ENCODE measurements around the gene MYBBP1A. TPM values are rescaled to one million over a fixed set of nuclear protein-coding genes. Genes with fewer than 3 reads are reported as not detected.

Gene MYBBP1A
- total RNA-seq, 4 donors from 2014 or later, result 42.5 to 60.2 (median 48.9) TPM

DNA sequence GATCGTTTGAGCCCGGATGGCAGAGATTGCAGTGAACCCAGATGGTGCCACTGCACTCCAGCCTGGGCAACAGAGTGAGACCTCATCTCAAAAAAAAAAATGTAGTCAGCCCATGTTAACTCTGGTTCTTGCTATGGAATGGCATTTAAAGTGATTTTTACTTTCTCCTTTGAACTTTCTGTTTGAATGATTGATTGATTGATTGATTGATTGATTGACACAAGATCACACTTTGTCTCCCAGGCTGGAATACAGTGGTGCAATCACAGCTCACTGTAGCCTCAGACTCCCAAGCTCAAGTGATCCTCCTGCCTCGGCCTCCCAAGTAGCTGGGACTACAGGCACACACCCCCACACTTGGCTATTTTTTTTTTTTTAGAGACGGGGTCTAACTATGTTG is 46.1 kb upstream of the MYBBP1A start:
- ATAC-seq (no peak), DNase-seq (no peak)
- Histone ChIP-seq H3K9me3 (no peaks in the 10 kb centered on the region), H3K27ac (peak overlapping the region; percentile 86 to 100 (median 94)), H3K4me1 (peaks cover 87 to 88% of the 10 kb centered on the region in 2 donors), H3K4me3 (peak overlapping the region in 1 of 4 donors; percentile 12), H3K27me3 (no peaks in the 10 kb centered on the region), H3K36me3 (peaks cover 0 to 24% of the 10 kb centered on the region in 2 donors)
- intact Hi-C loops (cut with DNase I; ENCODE audit: low total_unique reads) (loop anchor here (2.0 kb wide), 1 partner anchor 15 kb away; no protein-coding TSS in a partner anchor), in situ Hi-C loops (cut with MboI; ENCODE audit: low sequenced_read_pairs in 4 of 4) (no loop called here)
- TF ChIP-seq, protein P1, sequence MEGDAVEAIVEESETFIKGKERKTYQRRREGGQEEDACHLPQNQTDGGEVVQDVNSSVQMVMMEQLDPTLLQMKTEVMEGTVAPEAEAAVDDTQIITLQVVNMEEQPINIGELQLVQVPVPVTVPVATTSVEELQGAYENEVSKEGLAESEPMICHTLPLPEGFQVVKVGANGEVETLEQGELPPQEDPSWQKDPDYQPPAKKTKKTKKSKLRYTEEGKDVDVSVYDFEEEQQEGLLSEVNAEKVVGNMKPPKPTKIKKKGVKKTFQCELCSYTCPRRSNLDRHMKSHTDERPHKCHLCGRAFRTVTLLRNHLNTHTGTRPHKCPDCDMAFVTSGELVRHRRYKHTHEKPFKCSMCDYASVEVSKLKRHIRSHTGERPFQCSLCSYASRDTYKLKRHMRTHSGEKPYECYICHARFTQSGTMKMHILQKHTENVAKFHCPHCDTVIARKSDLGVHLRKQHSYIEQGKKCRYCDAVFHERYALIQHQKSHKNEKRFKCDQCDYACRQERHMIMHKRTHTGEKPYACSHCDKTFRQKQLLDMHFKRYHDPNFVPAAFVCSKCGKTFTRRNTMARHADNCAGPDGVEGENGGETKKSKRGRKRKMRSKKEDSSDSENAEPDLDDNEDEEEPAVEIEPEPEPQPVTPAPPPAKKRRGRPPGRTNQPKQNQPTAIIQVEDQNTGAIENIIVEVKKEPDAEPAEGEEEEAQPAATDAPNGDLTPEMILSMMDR (IDR thresholded peaks at IDR 0.05 in 4 of 5, conservative IDR thresholded peaks at IDR 0.05 in 1 of 5), result no peak
- no peak for TF ChIP-seq POLR2A (IDR thresholded peaks at IDR 0.05)

DNA sequence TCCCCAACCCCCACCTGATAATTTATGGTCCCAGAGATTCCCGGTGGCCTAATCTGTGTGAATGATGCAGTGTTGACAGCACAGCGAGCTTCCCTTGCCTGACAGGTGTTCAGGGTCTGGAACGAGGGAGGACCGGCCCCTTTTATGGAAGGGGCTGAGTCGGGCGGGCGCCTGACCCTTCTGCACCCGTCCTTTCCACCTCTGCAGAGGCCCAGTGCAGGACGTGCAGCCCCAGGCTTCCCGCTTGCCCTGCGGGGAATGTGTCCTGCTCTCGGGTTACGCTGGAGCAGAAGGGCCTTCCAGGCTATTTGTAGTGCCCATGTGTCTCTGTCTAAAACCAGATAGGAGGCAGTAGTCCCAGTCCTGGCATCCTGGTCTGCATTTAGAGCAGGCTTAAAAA is 45.4 kb upstream of the MYBBP1A start:
- DNase-seq, result peak; percentile 89 to 98
- in situ Hi-C loops (cut with MboI; ENCODE audit: low sequenced_read_pairs in 4 of 4) (no loop called here), intact Hi-C loops (cut with DNase I; ENCODE audit: low total_unique reads) (loop anchor here (2.0 kb wide), 1 partner anchor 14 kb away; no protein-coding TSS in a partner anchor)
- H3K27me3 ChIP-seq, result no peaks in the 10 kb centered on the region
- peak; percentile 50 to 62 for ATAC-seq
- H3K27ac ChIP-seq, result peak overlapping the region; percentile 86 to 100 (median 94)
- peak; percentile 54 to 61 for TF ChIP-seq POLR2A (IDR thresholded peaks at IDR 0.05)
- TF ChIP-seq, protein P1 (IDR thresholded peaks at IDR 0.05 in 4 of 5, conservative IDR thresholded peaks at IDR 0.05 in 1 of 5), result peak in 2 of 5 experiments; percentile 25 to 33
- H3K36me3 ChIP-seq, result peaks cover 0 to 19% of the 10 kb centered on the region in 2 donors
- peak overlapping the region in 1 of 4 donors; percentile 23 for H3K4me3 ChIP-seq
- no peaks in the 10 kb centered on the region for H3K9me3 ChIP-seq
- peaks cover 81 to 88% of the 10 kb centered on the region in 2 donors for H3K4me1 ChIP-seq

DNA sequence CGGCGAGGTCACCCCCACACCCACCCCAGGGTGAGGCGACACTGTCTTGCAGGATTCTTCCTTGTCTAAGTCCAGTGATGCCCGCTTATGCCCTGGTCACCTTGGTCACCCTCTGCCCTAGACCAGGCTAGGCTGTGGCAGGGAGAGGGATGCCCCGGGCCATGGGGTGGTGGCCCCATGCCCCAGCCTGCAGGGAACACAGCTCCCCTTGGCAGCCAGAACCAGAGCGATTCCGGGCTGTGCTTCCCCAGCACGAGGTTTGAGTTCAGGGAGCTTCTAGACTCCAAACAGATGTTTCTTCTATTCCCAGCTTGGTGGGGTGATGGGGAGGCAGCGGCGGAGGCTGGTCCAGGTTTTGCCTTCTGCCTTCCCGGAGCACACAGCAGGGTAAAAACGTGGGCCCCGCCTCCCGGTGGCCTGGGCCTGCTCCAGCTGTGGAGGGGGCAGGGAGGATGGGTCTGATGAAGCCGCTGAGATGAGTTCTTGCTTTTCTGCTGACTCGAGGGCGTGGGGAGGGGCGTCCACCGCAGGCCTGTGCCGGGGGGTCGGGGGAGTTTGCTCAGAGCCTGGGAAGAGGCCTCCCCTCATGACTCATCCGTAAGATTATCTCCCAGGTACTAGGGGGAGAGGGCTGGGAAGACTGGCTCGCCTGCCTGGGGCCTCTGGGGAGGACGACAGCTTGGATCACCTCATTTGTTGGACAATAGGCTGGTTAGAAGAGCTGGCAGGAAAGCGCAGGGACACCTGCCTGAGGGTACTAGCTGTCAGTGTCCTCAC is 44.5 kb upstream of the MYBBP1A start:
- TF ChIP-seq, protein P1 (IDR thresholded peaks at IDR 0.05 in 4 of 5, conservative IDR thresholded peaks at IDR 0.05 in 1 of 5), result no peak
- TF ChIP-seq POLR2A (IDR thresholded peaks at IDR 0.05), result no peak
- Histone ChIP-seq H3K4me1 (peaks cover 81 to 82% of the 10 kb centered on the region in 2 donors), H3K4me3 (peak overlapping the region; percentile 18 to 45 (median 24)), H3K27me3 (no peaks in the 10 kb centered on the region), H3K27ac (peak overlapping the region; percentile 86 to 100 (median 94)), H3K9me3 (no peaks in the 10 kb centered on the region), H3K36me3 (peaks cover 0 to 24% of the 10 kb centered on the region in 2 donors)
- ATAC-seq (peak; percentile 40 to 41), DNase-seq (peak; percentile 80 to 97)
- in situ Hi-C loops (cut with MboI; ENCODE audit: low sequenced_read_pairs in 4 of 4), result no loop called here
- intact Hi-C loops (cut with DNase I; ENCODE audit: low total_unique reads), result loop anchor here (2.0 kb wide), 1 partner anchor 13 kb away; no protein-coding TSS in a partner anchor

DNA sequence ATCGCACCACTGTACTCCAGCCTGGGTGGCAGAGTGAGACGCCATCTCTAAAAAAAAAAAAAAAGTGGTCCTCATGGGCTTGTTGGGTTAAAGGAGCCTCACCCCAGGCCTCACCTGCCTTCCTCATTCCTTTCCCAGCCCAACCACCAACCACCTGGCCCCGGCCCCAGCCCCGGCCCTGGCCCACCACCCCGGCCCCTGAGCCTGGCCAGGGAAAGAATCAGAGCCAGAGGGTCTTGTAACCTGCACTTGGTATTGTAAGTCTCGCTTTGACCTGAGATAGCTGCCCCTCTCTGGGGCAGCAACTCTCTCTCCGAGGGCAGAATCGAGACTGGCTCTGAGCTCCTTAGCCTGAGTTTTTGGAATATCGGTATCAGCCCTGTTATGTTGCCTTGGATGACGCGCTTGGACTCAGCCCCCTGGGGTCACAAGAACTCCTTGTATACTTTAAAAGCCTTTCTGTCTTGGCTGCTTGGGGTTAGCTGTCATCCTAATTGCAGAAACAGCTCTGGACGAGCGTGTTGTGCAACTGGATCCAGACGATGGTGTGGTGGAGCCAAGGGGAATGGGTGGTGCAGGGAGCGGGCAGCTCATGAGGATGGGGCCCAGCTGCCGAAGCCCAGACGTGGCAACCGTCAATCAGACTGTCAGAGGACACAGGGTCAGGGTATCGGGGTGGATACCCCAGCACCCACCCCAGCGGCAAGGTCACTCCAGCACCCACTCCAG is 43.8 kb upstream of the MYBBP1A start:
- TF ChIP-seq, protein P1 (IDR thresholded peaks at IDR 0.05 in 4 of 5, conservative IDR thresholded peaks at IDR 0.05 in 1 of 5), result no peak
- peak; percentile 48 to 77 for TF ChIP-seq POLR2A (IDR thresholded peaks at IDR 0.05)
- ATAC-seq (peak; percentile 46 to 61), DNase-seq (peak; percentile 80 to 93)
- Histone ChIP-seq H3K4me1 (peaks cover 76 to 82% of the 10 kb centered on the region in 2 donors), H3K27ac (peak overlapping the region; percentile 86 to 100 (median 94)), H3K36me3 (peaks cover 0 to 30% of the 10 kb centered on the region in 2 donors), H3K27me3 (no peaks in the 10 kb centered on the region), H3K4me3 (peak overlapping the region; percentile 16 to 26 (median 21)), H3K9me3 (no peaks in the 10 kb centered on the region)
- intact Hi-C loops (cut with DNase I; ENCODE audit: low total_unique reads), result no loop called here
- in situ Hi-C loops (cut with MboI; ENCODE audit: low sequenced_read_pairs in 4 of 4), result no loop called here
